ENCODE results near the gene C1orf56.

The C1orf56 gene

GRCh38 chr1:151008244-151009205, 39.0 kb upstream of the C1orf56 start, which contains the start of gene PRUNE1:
PRUNE1 (plus strand) TSS chr1:151008449; CDS start chr1:151008633, 184 bp downstream.
- TF ChIP-seq CTCF (IDR thresholded peaks at IDR 0.05; ENCODE audit: low read depth, low read length, missing control alignments): no peak
- H3K4me3 ChIP-seq (replicated peaks; ENCODE audit: low read depth, low read length): peak within 1 kb of the TSS; percentile 91
- peak; percentile 91 for DNase-seq (ENCODE audit: extremely low read depth, low read depth)

GRCh38 chr1:151009206-151009587, 38.4 kb upstream of the C1orf56 start:
- no peak for TF ChIP-seq CTCF (IDR thresholded peaks at IDR 0.05; ENCODE audit: low read depth, low read length, missing control alignments)
- no peak for DNase-seq (ENCODE audit: extremely low read depth, low read depth)
- H3K4me3 ChIP-seq (replicated peaks; ENCODE audit: low read depth, low read length): peak overlapping the region; percentile 91

GRCh38 chr1:151009674-151010345, 37.7 kb upstream of the C1orf56 start:
- peak overlapping the region; percentile 91; the same call in 1 of the 2 replicates for H3K4me3 ChIP-seq (replicated peaks; ENCODE audit: low read depth, low read length)
- DNase-seq (ENCODE audit: extremely low read depth, low read depth): no peak
- TF ChIP-seq CTCF (IDR thresholded peaks at IDR 0.05; ENCODE audit: low read depth, low read length, missing control alignments): no peak

GRCh38 chr1:151010346-151010726, 37.2 kb upstream of the C1orf56 start:
- TF ChIP-seq CTCF (IDR thresholded peaks at IDR 0.05; ENCODE audit: low read depth, low read length, missing control alignments): no peak
- DNase-seq (ENCODE audit: extremely low read depth, low read depth): no peak
- H3K4me3 ChIP-seq (replicated peaks; ENCODE audit: low read depth, low read length): no peak overlapping the region

- no peak for DNase-seq (ENCODE audit: extremely low read depth, low read depth)
- TF ChIP-seq CTCF (IDR thresholded peaks at IDR 0.05; ENCODE audit: low read depth, low read length, missing control alignments): no peak
- no peak overlapping the region for H3K4me3 ChIP-seq (replicated peaks; ENCODE audit: low read depth, low read length)
These were observed 36.2 kb upstream of the C1orf56 start for GRCh38 chr1:151011154-151011850.

- H3K4me3 ChIP-seq (replicated peaks; ENCODE audit: low read depth, low read length): no peak overlapping the region
- DNase-seq (ENCODE audit: extremely low read depth, low read depth): no peak
- TF ChIP-seq CTCF (IDR thresholded peaks at IDR 0.05; ENCODE audit: low read depth, low read length, missing control alignments): no peak
These were observed 34.7 kb upstream of the C1orf56 start for GRCh38 chr1:151012684-151013471.

All from HFF-Myc (cell line).